Thyroid gland (tissue), 4 donors: ENCODE data around the gene TAS1R2.

Source experiments
- POLR2A ChIP-seq, 2 donors: fragments of 450-650 bp; IDR thresholded peaks; one replicate each; pipeline ENCODE4 v1.6.1; 2017; ENCODE audit warnings: antibody characterized with exemption in 2 of 2, mild to moderate bottlenecking in 2 of 2, moderate library complexity in 1 of 2
- TF ChIP-seq, protein P1 (sequence below), 6 experiments: fragments of 200-600 bp in 3 of 6; fragments of 450-650 bp in 3 of 6; sonication (generic) in 3 of 6; IDR thresholded peaks; one replicate each; pipeline ENCODE4 v1.5.1; 2016 to 2019; ENCODE audit warnings: antibody characterized with exemption in 6 of 6, mild to moderate bottlenecking in 2 of 6, inconsistent platforms in 1 of 6, moderate library complexity in 1 of 6

- TF ChIP-seq, protein P1, sequence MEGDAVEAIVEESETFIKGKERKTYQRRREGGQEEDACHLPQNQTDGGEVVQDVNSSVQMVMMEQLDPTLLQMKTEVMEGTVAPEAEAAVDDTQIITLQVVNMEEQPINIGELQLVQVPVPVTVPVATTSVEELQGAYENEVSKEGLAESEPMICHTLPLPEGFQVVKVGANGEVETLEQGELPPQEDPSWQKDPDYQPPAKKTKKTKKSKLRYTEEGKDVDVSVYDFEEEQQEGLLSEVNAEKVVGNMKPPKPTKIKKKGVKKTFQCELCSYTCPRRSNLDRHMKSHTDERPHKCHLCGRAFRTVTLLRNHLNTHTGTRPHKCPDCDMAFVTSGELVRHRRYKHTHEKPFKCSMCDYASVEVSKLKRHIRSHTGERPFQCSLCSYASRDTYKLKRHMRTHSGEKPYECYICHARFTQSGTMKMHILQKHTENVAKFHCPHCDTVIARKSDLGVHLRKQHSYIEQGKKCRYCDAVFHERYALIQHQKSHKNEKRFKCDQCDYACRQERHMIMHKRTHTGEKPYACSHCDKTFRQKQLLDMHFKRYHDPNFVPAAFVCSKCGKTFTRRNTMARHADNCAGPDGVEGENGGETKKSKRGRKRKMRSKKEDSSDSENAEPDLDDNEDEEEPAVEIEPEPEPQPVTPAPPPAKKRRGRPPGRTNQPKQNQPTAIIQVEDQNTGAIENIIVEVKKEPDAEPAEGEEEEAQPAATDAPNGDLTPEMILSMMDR (IDR thresholded peaks at IDR 0.05), result no peak
- TF ChIP-seq POLR2A (IDR thresholded peaks at IDR 0.05), result no peak
Observed at GRCh38 chr1:18890706-18891425, 31.4 kb upstream of the TAS1R2 start.
